ENCODE results near the gene PGM2L1. TPM values are rescaled to one million over a fixed set of nuclear protein-coding genes. Genes with fewer than 3 reads are reported as not detected.

Gene PGM2L1
- total RNA-seq, 4 donors from 2014 or later, result 0.42 to 2.0 (median 0.89) TPM

DNA sequence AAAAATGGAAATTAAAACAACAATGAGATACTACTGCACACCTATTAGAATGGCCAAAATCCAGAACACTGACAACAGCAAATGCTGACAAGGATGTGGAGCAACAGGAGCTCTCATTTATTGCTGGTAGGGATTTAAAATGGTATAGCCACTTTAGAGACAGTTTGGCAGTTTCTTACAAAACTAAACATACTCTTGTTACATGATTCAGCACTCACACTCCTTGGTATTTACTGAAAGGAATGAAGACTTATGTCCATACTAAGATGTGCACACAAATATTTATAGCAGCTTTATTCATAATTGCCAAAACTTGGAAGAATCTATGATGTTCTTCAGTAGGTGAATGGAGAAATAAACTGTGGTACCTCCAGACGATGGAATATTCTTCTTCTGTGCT is 40.8 kb downstream of the PGM2L1 start:
- no peak for DNase-seq
- WGBS, 2 donors, result 73 to 93% methylated on average over 1 of the region's 1 CpG
- intact Hi-C loops (cut with DNase I), result no loop called here
- TF ChIP-seq CTCF (IDR thresholded peaks at IDR 0.05) (no peak), POLR2A (IDR thresholded peaks at IDR 0.05) (no peak)
- Histone ChIP-seq H3K27me3 (no peaks in the 10 kb centered on the region), H3K4me1 (no peaks in the 10 kb centered on the region), H3K4me3 (no peak overlapping the region), H3K36me3 (peaks cover 0 to 25% (median 0%) of the 10 kb centered on the region in 3 donors), H3K27ac (no peak overlapping the region), H3K9me3 (peaks cover 0 to 11% (median 0%) of the 10 kb centered on the region in 3 donors)

DNA sequence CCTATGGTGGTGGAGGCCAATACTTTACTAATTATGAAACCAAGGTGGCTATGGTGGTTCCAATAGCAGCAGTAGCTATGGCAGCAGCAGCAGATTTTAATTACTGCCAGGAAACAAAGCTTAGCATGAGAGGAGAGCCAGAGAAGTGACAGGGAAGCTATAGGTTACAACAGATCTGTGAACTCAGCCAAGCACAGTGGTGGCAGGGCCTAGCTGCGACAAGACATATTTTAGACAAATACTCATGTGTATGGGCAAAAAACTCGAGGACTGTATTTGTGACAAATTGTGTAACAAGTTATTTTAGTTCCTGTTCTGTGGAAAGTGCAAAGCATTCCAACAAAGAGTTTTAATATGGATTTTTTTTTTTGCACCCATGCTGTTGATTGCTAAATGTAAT is 42.6 kb downstream of the PGM2L1 start:
- peaks cover 0 to 6% (median 0%) of the 10 kb centered on the region in 3 donors for H3K9me3 ChIP-seq
- H3K36me3 ChIP-seq, result peaks cover 0 to 8% (median 0%) of the 10 kb centered on the region in 3 donors
- H3K4me3 ChIP-seq, result no peak overlapping the region
- intact Hi-C loops (cut with DNase I), result no loop called here
- H3K27ac ChIP-seq, result no peak overlapping the region
- WGBS, 2 donors, result 80 to 91% methylated on average over 2 of the region's 2 CpGs
- H3K27me3 ChIP-seq, result no peaks in the 10 kb centered on the region
- no peak for TF ChIP-seq CTCF (IDR thresholded peaks at IDR 0.05)
- no peak for TF ChIP-seq POLR2A (IDR thresholded peaks at IDR 0.05)
- no peaks in the 10 kb centered on the region for H3K4me1 ChIP-seq
- DNase-seq, result no peak

GRCh38 chr11:74354036-74354435 is 44.2 kb downstream of the PGM2L1 start:
- Histone ChIP-seq H3K27me3 (no peaks in the 10 kb centered on the region), H3K36me3 (no peaks in the 10 kb centered on the region), H3K9me3 (no peaks in the 10 kb centered on the region), H3K27ac (no peak overlapping the region), H3K4me3 (no peak overlapping the region), H3K4me1 (no peaks in the 10 kb centered on the region)
- DNase-seq, result no peak
- 57 to 77% methylated on average over 3 of the region's 3 CpGs for WGBS, 2 donors
- intact Hi-C loops (cut with DNase I), result no loop called here
- TF ChIP-seq CTCF (IDR thresholded peaks at IDR 0.05), result no peak

- DNase-seq, result no peak
- WGBS, 2 donors, result 70 to 75% methylated on average over 2 of the region's 2 CpGs
- Histone ChIP-seq H3K27ac (no peak overlapping the region), H3K27me3 (no peaks in the 10 kb centered on the region), H3K4me1 (no peaks in the 10 kb centered on the region), H3K36me3 (peaks cover 0 to 9% (median 0%) of the 10 kb centered on the region in 3 donors), H3K9me3 (no peaks in the 10 kb centered on the region), H3K4me3 (no peak overlapping the region)
- TF ChIP-seq POLR2A (IDR thresholded peaks at IDR 0.05), result no peak
- no peak for TF ChIP-seq CTCF (IDR thresholded peaks at IDR 0.05)
- intact Hi-C loops (cut with DNase I), result no loop called here
These were observed 50.9 kb downstream of the PGM2L1 start for GRCh38 chr11:74347381-74347780.

- Histone ChIP-seq H3K36me3 (peaks cover 0 to 9% (median 0%) of the 10 kb centered on the region in 3 donors), H3K27me3 (no peaks in the 10 kb centered on the region), H3K9me3 (no peaks in the 10 kb centered on the region), H3K27ac (no peak overlapping the region), H3K4me3 (no peak overlapping the region), H3K4me1 (no peaks in the 10 kb centered on the region)
- no peak for TF ChIP-seq CTCF (IDR thresholded peaks at IDR 0.05)
- TF ChIP-seq POLR2A (IDR thresholded peaks at IDR 0.05), result no peak
- intact Hi-C loops (cut with DNase I), result no loop called here
- no peak for DNase-seq
- 48 to 56% methylated on average over 1 of the region's 1 CpG for WGBS, 2 donors
These were observed 52.8 kb downstream of the PGM2L1 start for GRCh38 chr11:74345420-74345819.
